Erythroblast (primary cell): ENCODE results near the gene ADAMTSL1.
"Not testable (repeated sequence)": the region's sequence is repeated elsewhere in the genome, so short reads cannot be mapped to it uniquely, and the experiment has no call there.

Experiments used
- DNase-seq, 2 experiments: peaks; one replicate each; lab custom pipeline; 2025; lab: John Stamatoyannopoulos, UW
- GATA1 ChIP-seq: IDR thresholded peaks from 2 replicates; pipeline ENCODE4 v1.6.1; 2011; ENCODE audit warnings: low read depth, mild to moderate bottlenecking, control low read depth, low read length, moderate library complexity
- POLR2A ChIP-seq: IDR thresholded peaks from 2 replicates; pipeline ENCODE4 v1.6.1; 2011; ENCODE audit warnings: mild to moderate bottlenecking, low read length

The ADAMTSL1 gene

DNA sequence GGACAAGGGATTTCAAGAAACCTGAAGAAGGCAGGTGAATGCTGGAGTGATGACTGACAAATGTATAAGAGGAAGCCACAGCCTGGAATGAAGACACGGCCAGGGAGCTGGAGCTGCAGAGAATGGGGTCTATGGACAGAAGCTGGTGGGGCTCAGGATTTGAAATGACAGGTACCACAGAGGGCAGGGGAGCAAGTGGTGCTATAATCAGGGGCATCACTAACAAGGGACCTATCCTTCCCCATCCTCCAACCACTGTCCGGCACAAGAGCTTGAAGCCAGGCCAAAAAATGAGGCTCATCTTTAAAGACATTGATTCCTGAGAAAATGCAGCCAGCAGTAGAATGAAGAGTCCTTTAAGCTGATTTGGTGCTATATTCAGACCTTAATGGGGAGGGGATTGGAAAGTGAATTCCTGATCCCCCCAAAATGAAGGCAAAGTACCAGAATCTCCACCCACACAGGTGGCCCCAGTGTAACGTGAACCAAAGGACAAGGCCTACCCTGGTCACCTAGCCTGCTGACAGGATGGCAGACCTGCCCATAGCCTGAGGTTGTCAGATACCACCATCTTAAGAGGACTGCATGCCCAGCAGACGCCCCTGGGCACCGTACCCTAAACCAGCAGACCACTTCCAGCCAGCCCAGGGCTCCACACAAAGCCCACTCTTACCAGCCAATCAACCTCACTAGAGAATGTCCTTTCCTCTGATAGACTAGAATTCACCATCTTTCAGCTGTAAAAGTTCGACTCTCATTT lies 449.9 kb downstream of the ADAMTSL1 start:
- no peak for TF ChIP-seq GATA1
- no peak for TF ChIP-seq POLR2A
- no peak for DNase-seq

DNA sequence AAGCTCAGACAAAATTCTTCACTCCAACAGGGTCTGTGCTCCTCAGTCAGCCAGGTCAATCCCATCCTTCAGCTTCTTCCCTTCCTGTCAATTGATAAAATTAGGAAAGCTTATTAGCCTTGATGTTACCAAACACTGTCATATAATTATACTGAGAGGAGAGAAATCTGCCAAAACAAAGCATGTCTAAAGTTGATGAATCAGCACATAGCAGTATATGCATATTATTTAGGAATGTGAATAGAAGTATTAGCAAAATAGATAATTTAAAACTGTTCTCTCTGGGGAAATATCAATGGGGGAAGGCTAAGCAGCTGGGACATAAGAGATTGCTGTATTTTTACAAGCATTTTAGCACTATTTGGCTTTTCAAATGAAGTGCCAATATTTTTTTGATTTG lies 451.9 kb downstream of the ADAMTSL1 start:
- TF ChIP-seq POLR2A (no peak), GATA1 (no peak)
- DNase-seq, result no peak

DNA sequence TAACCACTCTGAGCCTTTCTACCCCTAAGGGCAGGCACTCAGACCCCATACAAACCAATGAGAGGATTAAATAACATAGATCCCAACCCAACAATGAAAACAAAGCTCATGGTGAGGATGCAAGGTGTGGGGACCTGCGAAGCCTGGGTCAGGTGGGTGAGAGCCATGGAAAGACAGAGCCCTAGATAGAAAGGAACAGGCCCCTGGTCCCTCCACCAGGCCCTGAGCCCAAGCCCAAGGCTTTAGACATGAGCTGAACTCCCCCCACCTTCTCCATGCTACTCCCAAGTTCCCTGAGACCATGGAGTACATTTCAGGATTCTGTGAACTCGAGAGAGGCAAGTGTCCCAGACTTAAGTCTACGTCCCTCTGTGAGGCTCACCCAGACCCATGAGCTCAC lies 452.6 kb downstream of the ADAMTSL1 start:
- TF ChIP-seq POLR2A (no peak), GATA1 (no peak)
- no peak for DNase-seq

DNA sequence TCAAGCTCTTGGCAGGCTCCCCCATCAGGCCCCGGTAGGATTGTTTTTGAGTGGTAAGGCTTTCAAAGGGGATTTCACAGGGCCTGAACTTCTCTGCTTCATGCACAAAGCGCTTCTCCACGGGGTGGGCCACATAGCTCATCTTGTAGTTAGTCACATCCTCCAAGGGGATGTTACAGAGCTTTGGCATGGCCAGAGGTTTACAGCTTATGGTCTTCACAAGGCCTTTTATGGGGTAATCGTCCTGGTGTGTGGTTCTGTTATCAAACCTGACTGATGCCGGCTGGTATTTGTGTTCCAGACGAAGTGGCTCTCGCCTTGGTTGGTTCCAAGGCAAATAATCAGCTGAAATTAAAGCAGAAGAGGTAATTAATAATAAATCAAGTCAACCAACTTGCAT lies 454.8 kb downstream of the ADAMTSL1 start:
- TF ChIP-seq GATA1, result no peak
- TF ChIP-seq POLR2A, result no peak
- DNase-seq, result no peak

DNA sequence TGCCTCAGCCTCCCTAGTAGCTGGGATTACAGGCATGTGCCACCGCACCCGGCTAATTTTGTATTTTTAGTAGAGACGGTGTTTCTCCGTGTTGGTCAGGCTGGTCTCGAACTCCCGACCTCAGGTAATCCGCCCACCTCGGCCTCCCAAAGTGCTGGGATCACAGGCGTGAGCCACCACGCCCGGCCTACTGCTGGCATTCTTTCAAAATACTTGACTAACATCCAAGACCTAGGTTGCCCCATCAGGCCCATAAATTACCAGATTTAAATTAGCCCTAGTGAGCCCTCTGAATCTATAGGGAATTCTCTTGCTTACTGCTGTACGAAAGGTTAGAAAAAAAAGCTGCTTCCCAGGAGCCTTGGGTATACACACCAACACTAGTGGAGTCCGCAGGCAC lies 456.7 kb downstream of the ADAMTSL1 start:
- not testable (repeated sequence) for DNase-seq

DNA sequence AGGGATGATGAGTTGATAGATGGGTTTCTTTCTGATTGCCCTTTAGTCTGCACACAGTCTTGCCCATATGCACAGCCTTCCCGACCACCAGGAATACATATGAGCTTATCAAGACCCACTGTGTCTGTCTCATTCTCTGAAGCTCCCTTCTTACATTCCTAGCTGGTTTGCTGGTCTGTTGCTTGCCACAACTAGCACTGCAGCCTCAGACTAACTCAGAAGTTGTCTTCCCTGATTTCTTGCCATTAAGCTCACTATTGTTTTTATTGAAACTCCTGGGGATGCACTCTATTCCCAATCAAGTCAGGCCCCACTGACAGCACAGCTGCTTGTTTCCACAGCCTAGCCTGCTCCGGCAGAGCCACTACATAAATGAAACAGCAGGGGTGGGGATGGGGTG lies 461.6 kb downstream of the ADAMTSL1 start:
- TF ChIP-seq POLR2A (no peak), GATA1 (no peak)
- no peak for DNase-seq

DNA sequence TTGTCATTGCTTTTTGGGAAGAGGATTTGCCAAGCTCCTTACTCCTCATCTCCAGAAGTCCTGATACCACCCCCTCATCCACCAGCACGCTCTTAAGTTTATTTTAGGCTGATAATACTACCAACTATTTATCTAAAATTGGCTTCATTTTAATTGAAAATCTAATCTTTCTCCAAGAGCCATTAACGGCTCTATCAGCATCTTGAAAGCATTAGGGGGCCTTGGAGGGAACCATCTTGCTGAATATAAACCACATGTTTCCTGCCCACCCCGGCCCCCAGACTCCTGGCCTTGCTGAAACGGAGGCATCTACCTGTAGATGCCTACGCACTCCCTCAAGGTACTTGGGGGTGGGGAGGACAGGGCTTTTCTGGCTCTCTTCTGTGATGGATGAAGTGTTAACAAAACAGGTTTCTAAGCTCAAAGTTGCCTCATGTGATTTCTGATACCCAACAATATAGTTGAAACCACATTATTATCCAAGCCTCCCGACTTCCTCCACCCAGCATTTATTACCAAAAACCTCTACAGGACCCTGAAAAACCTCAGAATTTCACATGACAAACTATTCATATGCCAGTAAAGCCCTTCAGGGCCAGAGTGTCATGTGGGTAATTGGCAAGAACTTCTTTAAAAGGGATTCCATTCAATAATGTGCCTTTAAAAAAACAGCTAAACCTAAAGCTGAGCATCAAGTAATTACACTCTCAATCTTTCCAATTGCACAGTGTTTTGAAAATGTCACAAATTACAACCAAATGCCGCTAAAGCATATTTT lies 462.3 kb downstream of the ADAMTSL1 start:
- no peak for DNase-seq
- TF ChIP-seq GATA1, result no peak
- TF ChIP-seq POLR2A, result no peak

DNA sequence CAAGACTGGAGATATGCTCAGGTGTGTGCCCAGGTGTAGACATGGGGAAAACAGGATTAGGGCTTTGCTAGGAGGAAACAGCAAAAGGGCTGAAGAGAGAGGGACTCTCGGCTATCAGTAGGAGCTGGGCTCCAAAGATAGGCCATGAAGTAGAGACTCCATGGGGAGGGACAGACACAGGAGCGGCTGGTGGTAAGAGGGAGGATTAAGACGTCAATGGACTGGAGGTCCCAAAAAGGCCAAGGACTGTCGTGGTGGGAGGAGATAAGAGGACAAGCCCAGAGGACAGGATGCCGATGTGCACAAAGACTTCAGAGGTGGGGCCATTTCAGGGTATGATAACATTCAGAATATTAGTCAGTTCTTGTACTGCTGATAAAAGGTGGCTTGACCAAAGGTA lies 466.0 kb downstream of the ADAMTSL1 start:
- no peak for TF ChIP-seq POLR2A
- no peak for TF ChIP-seq GATA1
- DNase-seq, result no peak

DNA sequence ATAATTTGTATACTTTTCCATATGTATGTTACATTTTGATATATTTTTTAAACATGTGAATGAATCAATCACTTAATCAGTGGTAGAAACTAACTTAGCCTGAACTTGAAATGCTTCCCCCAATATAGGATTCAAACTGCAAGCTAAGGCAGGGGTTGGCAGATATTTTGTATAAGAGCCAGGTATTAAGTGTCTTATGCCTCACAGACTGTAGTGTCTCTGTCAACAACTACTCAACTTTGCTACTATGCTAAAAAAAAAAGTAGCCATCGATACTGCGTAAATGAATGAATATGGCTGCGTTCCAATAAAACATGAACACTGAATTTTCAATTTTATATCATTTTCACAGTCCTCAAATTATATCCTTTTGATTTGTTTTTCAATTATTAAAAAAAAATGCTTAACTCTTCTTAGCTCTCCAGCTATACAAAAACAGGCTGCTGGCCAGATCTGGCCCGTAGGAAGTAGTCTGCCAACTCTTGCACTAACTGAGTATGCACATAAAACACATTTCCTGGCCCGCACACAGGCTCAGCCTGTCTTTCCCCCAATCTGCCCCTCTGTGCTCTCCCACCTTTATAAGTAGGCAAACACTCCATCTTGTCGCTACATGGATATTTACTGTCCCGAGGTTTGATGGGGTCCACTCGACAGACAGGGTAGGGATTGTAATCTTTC lies 467.2 kb downstream of the ADAMTSL1 start:
- no peak for DNase-seq
- TF ChIP-seq GATA1, result no peak
- no peak for TF ChIP-seq POLR2A

DNA sequence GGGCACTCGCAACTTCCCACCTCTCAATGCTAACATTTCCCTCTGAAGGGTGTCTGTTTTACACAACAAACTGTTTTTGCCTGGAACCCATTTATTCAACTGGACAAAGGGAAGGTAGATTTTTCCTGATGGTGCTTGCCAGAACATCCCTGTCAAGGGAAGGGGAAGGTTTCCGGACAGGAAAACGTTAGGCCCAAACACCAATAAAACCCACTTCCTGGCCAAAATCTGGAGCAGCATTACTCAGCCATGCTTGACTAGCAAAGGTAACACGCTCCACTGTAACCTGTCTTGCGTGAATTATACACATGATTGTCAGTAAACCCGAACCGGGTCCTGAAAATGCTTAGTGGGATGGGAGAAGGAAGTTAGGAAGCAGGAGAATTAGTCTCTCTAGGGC lies 468.8 kb downstream of the ADAMTSL1 start:
- DNase-seq, result no peak
- TF ChIP-seq GATA1 (no peak), POLR2A (no peak)

DNA sequence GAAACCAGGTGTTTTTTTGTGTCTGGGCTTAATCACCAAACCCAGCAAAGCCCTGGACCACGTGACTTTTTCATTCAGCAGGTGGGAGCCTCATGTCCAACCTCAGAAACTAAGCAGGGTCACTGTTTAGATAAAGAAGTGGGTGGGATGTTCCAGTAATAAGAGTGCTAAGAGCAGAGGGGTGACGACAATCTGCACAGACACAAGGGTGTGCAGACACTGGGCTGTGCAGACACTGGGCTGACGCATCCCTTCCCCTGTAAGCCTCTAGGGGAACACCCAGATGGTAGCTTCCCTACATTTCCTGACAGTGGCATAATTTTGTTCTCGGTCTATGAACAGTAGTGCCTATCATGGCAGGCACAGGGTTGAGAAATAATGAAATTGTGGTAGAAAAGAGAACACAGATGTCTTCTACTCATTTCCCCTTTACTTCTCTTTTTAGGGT lies 474.0 kb downstream of the ADAMTSL1 start:
- DNase-seq, result no peak
- TF ChIP-seq GATA1, result no peak
- TF ChIP-seq POLR2A, result no peak

DNA sequence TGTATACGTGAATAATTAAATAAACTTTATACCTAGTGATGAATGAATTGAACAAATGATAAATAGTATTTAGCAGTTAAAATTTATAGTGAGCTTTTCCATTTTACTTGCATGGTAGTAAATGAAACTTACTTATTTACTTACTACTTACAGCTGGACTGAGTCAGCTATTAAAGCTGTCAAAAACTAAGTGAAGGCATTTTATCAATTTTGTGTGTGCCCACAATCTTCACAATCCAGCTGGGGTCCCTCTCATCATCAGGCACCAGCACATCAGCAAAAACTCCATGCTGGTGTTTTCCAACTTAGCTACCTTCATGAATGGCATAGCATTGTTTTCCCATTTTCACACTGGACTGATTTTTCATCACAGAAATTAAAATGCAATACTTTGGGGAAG lies 478.0 kb downstream of the ADAMTSL1 start:
- DNase-seq, result no peak
- TF ChIP-seq GATA1 (no peak), POLR2A (no peak)

DNA sequence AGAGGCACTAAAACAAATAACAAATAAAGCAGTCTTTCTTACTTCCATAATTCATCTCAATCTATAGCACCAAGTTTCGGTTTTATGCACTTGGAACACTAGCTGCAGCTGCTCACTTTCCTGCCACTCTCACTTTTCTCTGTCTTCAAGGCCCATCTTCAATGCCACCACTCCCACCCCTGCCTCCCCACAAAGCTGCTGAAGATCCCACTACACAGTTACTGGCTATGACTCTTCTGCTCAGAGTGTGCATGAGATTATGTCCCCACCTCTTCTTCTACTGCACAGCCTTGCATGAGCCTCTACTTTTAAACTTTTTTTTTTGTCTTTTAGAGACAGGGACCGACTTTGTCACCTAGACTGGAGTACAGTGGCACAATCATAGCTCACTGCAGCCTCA lies 481.7 kb downstream of the ADAMTSL1 start:
- TF ChIP-seq POLR2A (no peak), GATA1 (no peak)
- no peak for DNase-seq
